ENCODE data around the gene ERG28. TPM values are rescaled to one million over a fixed set of nuclear protein-coding genes. Genes with fewer than 3 reads are reported as not detected.

Gene ERG28, protein sequence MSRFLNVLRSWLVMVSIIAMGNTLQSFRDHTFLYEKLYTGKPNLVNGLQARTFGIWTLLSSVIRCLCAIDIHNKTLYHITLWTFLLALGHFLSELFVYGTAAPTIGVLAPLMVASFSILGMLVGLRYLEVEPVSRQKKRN
- 5.0 TPM for total RNA-seq
- 11.5 TPM for polyA plus RNA-seq
- long read RNA-seq, donor 1, partial matches to known transcripts = 0 of 1 reads
- long read RNA-seq, donor 1, other reads (novel, unspliced or antisense) = 0 of 1 reads
- long read RNA-seq, donor 2 = 0 reads
- long read RNA-seq, donor 3, transcript ERG28-201 (5 exons, 2,633 nt) = major isoform, 34 of 34 reads
- long read RNA-seq, donor 3, partial matches to known transcripts = 0 of 34 reads
- long read RNA-seq, donor 3, other reads (novel, unspliced or antisense) = 0 of 34 reads
- long read RNA-seq, donor 4, transcript ERG28-201 (5 exons, 2,633 nt) = major isoform, 15 of 15 reads
- long read RNA-seq, donor 4, partial matches to known transcripts = 0 of 15 reads
- long read RNA-seq, donor 4, other reads (novel, unspliced or antisense) = 0 of 15 reads
- long read RNA-seq, donor 5, transcript ERG28-201 (5 exons, 2,633 nt) = major isoform, 60 of 65 reads
- long read RNA-seq, donor 5, partial matches to known transcripts = 5 of 65 reads
- long read RNA-seq, donor 5, other reads (novel, unspliced or antisense) = 0 of 65 reads
- long read RNA-seq, donor 6, transcript ERG28-201 (5 exons, 2,633 nt) = major isoform, 28 of 35 reads
- long read RNA-seq, donor 6, partial matches to known transcripts = 7 of 35 reads
- long read RNA-seq, donor 6, other reads (novel, unspliced or antisense) = 0 of 35 reads
- long read RNA-seq, donor 7, transcript ERG28-201 (5 exons, 2,633 nt) = major isoform, 17 of 17 reads
- long read RNA-seq, donor 7, partial matches to known transcripts = 0 of 17 reads
- long read RNA-seq, donor 7, other reads (novel, unspliced or antisense) = 0 of 17 reads
- long read RNA-seq, donor 8, transcript ERG28-201 (5 exons, 2,633 nt) = major isoform, 9 of 9 reads
- long read RNA-seq, donor 8, partial matches to known transcripts = 0 of 9 reads
- long read RNA-seq, donor 8, other reads (novel, unspliced or antisense) = 0 of 9 reads
- long read RNA-seq, donor 9, transcript ERG28-201 (5 exons, 2,633 nt) = major isoform, 7 of 7 reads
- long read RNA-seq, donor 9, partial matches to known transcripts = 0 of 7 reads
- long read RNA-seq, donor 9, other reads (novel, unspliced or antisense) = 0 of 7 reads
- long read RNA-seq, donor 10, transcript ERG28-201 (5 exons, 2,633 nt) = major isoform, 12 of 12 reads
- long read RNA-seq, donor 10, partial matches to known transcripts = 0 of 12 reads
- long read RNA-seq, donor 10, other reads (novel, unspliced or antisense) = 0 of 12 reads

DNA sequence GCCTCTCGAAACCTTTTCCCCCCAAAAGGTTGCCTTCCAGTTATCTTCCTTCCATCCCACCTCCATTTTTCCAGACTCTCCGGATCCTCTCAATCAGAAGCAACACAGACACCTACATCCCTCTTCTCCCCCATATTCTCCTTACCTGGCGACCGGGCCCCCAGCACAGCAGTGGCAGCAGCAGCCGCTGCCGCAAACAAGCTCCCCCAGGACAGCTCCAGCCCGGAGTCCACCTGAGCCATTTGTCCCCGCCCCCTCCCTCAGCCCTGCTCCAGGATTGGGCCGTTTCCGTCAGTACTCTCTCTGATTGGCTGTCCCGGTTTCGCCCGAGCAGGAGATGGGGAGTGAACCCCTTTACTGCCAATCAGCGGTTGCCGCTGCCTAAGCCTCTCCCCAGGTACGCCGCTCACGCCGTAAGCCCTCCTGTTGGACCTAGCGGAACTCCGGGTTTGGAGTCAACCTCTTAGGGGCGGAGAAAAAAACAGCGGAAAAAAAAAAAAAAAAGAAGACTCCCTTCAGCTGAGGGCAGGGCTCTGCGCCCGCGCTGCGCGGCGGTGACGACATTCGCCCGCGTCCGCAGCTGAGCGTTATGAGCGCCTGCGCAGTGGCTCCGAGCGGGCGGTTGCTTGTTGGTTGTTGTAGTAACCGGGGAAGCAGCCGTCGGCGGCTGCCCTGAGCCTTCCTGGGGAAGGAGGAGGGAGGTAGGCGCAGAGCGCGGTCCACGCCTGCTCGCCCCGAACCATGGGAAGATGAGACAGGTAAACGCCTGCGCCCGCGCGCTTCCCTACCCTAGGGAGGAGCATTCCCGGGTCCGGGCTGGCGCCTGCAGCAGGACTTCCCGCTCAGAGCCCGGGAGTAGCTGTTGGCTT lies at the start of gene ERG28, which contains the start of gene TTLL5:
TSS of gene ERG28 (minus strand) at position 247 of the 869 bp plus-strand sequence. CDS start 3,374 bp downstream, outside the sequence.
TSS of gene TTLL5 (plus strand) at position 617 of the 869 bp plus-strand sequence. CDS start 1,904 bp downstream, outside the sequence.
- H3K4me3 ChIP-seq (ENCODE audit: low read length in 2 of 2) = peak within 1 kb of the TSS; percentile 84 to 92
- peak within 1 kb of the TSS; percentile 83 to 92 for H3K27ac ChIP-seq (ENCODE audit: low read depth in 1 of 2, low read length in 1 of 2)
- no peaks in the 10 kb centered on the region for H3K9me3 ChIP-seq (ENCODE audit: control insufficient read depth in 2 of 2, insufficient read depth in 1 of 2, low read length in 1 of 2)
- under 1% methylated on average over 60 of the region's 60 CpGs for WGBS
- peak; percentile 91 to 98 (median 96) for DNase-seq (ENCODE audit: low read depth in 6 of 9, low spot score in 9 of 9)
- peaks cover 3 to 10% of the 10 kb centered on the region in 2 donors for H3K4me1 ChIP-seq (ENCODE audit: control insufficient read depth in 2 of 2, insufficient read depth in 2 of 2, low read length in 2 of 2)
- H3K27me3 ChIP-seq (ENCODE audit: control insufficient read depth in 2 of 2, insufficient read depth in 1 of 2, low read length in 1 of 2) = no peaks in the 10 kb centered on the region
- H3K36me3 ChIP-seq (ENCODE audit: control insufficient read depth in 2 of 2, insufficient read depth in 2 of 2, low read length in 1 of 2) = peaks cover 2 to 4% of the 10 kb centered on the region in 2 donors

DNA sequence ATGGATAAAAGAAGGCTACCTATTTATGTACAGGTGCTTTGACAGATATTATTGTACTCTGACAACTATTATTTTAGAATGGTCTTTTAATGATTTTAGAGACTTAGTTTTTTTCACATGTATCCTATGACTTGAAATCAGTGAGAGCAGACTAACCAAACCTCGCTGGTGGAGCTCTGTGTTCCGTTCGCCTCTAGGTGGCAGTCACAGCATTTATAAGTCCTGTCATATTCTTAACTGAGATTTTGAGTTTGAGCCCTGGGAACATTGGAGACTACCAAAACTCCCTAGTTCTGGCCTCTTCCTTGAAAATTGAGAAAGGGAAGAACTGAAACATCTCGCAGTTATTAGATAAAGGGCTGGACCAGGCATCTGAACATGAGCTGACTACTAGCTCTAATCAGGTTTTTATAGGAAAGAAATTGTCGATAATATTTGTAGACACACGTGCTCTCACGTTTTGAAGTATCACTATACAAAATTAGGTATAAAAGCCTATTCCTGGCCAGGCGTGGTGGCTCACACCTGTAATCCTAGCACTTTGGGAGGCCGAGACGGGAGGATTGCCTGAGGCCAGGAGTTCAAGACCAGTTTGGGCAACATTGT lies 48.6 kb upstream of the ERG28 start:
- Histone ChIP-seq H3K36me3 (ENCODE audit: control insufficient read depth in 2 of 2, insufficient read depth in 2 of 2, low read length in 1 of 2) (peaks cover 6 to 12% of the 10 kb centered on the region in 2 donors), H3K9me3 (ENCODE audit: control insufficient read depth in 2 of 2, insufficient read depth in 1 of 2, low read length in 1 of 2) (no peaks in the 10 kb centered on the region), H3K4me1 (ENCODE audit: control insufficient read depth in 2 of 2, insufficient read depth in 2 of 2, low read length in 2 of 2) (no peaks in the 10 kb centered on the region), H3K4me3 (ENCODE audit: low read length in 2 of 2) (no peak overlapping the region), H3K27me3 (ENCODE audit: control insufficient read depth in 2 of 2, insufficient read depth in 1 of 2, low read length in 1 of 2) (no peaks in the 10 kb centered on the region), H3K27ac (ENCODE audit: low read depth in 1 of 2, low read length in 1 of 2) (no peak overlapping the region)
- DNase-seq (ENCODE audit: low read depth in 6 of 9, low spot score in 9 of 9) = peak; percentile 37 to 81 (median 69)
- 65% methylated on average over 10 of the region's 10 CpGs for WGBS

DNA sequence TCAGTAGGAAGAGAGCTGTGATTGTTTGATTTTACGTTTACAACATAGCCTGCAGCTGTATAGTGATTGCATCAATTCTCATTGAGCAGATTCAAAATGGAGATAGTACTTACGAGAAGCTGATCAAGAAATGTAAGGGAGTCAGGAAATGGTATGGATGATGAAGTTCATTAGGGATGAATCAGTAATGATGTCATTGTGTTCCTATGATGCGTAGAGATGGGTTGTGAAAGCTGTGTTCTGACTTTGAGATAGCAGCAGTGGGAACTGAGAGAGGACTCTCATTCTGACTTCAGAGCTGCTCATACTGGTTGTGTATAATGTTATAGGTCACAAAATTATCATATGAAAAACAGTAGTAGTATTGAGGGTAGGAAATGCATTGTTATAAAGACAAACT lies 44.3 kb upstream of the ERG28 start:
- H3K4me1 ChIP-seq (ENCODE audit: control insufficient read depth in 2 of 2, insufficient read depth in 2 of 2, low read length in 2 of 2) = no peaks in the 10 kb centered on the region
- H3K27me3 ChIP-seq (ENCODE audit: control insufficient read depth in 2 of 2, insufficient read depth in 1 of 2, low read length in 1 of 2) = no peaks in the 10 kb centered on the region
- no peak overlapping the region for H3K4me3 ChIP-seq (ENCODE audit: low read length in 2 of 2)
- H3K36me3 ChIP-seq (ENCODE audit: control insufficient read depth in 2 of 2, insufficient read depth in 2 of 2, low read length in 1 of 2) = peaks cover 11 to 25% of the 10 kb centered on the region in 2 donors
- no peaks in the 10 kb centered on the region for H3K9me3 ChIP-seq (ENCODE audit: control insufficient read depth in 2 of 2, insufficient read depth in 1 of 2, low read length in 1 of 2)
- H3K27ac ChIP-seq (ENCODE audit: low read depth in 1 of 2, low read length in 1 of 2) = no peak overlapping the region
- no peak for DNase-seq (ENCODE audit: low read depth in 6 of 9, low spot score in 9 of 9)
- 97% methylated on average over 3 of the region's 3 CpGs for whole genome bisulfite sequencing

DNA sequence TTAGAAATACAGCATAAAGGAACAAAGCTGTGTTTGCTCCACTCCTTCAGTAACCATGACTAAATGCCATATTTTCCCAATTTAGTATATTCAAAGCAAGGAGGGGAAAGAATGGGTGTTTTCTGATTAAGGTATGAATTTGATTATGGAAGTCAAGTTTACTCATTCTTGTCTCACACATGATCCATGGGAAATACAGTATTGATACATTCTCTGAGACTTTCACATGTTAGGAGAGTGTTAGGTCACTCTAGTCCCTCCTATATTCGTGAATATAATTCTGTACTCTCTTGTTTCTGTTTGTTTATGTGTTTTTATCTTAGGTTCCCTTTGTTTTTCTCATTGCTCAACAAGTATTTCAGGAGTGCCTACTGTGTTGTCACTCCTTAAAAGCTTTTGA lies 42.8 kb upstream of the ERG28 start:
- H3K36me3 ChIP-seq (ENCODE audit: control insufficient read depth in 2 of 2, insufficient read depth in 2 of 2, low read length in 1 of 2) = peaks cover 14 to 30% of the 10 kb centered on the region in 2 donors
- no peak overlapping the region for H3K4me3 ChIP-seq (ENCODE audit: low read length in 2 of 2)
- no peak overlapping the region for H3K27ac ChIP-seq (ENCODE audit: low read depth in 1 of 2, low read length in 1 of 2)
- no peaks in the 10 kb centered on the region for H3K27me3 ChIP-seq (ENCODE audit: control insufficient read depth in 2 of 2, insufficient read depth in 1 of 2, low read length in 1 of 2)
- H3K4me1 ChIP-seq (ENCODE audit: control insufficient read depth in 2 of 2, insufficient read depth in 2 of 2, low read length in 2 of 2) = no peaks in the 10 kb centered on the region
- no peak for DNase-seq (ENCODE audit: low read depth in 6 of 9, low spot score in 9 of 9)
- WGBS = 98% methylated on average over 1 of the region's 1 CpG
- no peaks in the 10 kb centered on the region for H3K9me3 ChIP-seq (ENCODE audit: control insufficient read depth in 2 of 2, insufficient read depth in 1 of 2, low read length in 1 of 2)

DNA sequence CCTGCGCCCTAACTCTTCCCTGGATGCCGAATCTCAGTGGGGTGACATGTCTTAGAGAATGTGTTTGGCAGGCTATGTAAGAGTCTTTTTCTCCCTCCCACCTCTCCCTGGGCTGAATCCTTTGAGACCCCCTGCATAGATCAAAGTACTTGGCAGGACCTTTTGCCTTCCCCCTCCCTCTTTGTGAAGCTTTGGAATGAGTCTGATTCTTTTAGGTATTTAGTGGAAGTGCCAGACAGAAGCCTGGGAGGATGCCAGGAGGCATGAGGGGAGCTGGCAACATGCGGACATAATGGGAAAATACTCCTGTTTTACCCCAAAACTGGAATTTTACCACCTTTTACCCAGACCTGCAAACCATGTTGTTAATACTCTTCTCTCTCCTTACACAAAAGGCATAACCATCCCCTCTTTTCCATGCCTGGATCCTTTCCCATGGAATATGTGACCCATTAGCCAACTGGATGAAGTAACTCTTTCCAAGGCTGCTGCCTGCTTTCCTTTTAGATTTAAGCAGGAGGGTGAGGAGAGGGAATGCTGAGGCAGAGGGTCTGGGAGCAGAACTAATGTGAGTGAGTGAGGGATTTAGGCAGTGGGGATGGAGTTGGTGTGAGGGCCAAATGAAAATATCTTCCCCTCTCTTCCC lies 42.1 kb upstream of the ERG28 start:
- 94% methylated on average over 3 of the region's 3 CpGs for WGBS
- H3K9me3 ChIP-seq (ENCODE audit: control insufficient read depth in 2 of 2, insufficient read depth in 1 of 2, low read length in 1 of 2) = no peaks in the 10 kb centered on the region
- no peaks in the 10 kb centered on the region for H3K27me3 ChIP-seq (ENCODE audit: control insufficient read depth in 2 of 2, insufficient read depth in 1 of 2, low read length in 1 of 2)
- DNase-seq (ENCODE audit: low read depth in 6 of 9, low spot score in 9 of 9) = no peak
- H3K4me1 ChIP-seq (ENCODE audit: control insufficient read depth in 2 of 2, insufficient read depth in 2 of 2, low read length in 2 of 2) = no peaks in the 10 kb centered on the region
- H3K4me3 ChIP-seq (ENCODE audit: low read length in 2 of 2) = no peak overlapping the region
- H3K27ac ChIP-seq (ENCODE audit: low read depth in 1 of 2, low read length in 1 of 2) = no peak overlapping the region
- H3K36me3 ChIP-seq (ENCODE audit: control insufficient read depth in 2 of 2, insufficient read depth in 2 of 2, low read length in 1 of 2) = peaks cover 14 to 33% of the 10 kb centered on the region in 2 donors

DNA sequence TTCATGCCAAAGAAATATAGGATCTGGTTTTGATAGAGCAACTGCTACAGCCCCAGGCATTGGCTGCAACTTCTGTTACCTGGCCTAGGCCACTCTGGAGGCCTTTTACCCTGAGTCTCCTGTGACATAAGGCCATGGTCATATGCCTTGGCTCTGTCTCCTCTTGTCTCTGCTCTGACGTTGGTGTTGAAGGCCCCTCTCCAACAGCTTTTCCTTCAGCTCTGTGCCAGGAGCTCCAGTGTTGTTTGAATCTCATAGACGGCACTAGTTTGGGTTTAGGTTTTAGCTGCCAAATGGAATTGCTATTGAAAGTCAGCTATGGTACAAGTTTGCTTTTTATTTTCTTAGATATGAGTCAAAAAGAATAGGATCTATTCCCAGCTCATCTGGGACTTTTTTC lies 41.4 kb upstream of the ERG28 start:
- Histone ChIP-seq H3K9me3 (ENCODE audit: control insufficient read depth in 2 of 2, insufficient read depth in 1 of 2, low read length in 1 of 2) (no peaks in the 10 kb centered on the region), H3K27me3 (ENCODE audit: control insufficient read depth in 2 of 2, insufficient read depth in 1 of 2, low read length in 1 of 2) (no peaks in the 10 kb centered on the region), H3K36me3 (ENCODE audit: control insufficient read depth in 2 of 2, insufficient read depth in 2 of 2, low read length in 1 of 2) (peaks cover 14 to 33% of the 10 kb centered on the region in 2 donors), H3K4me3 (ENCODE audit: low read length in 2 of 2) (no peak overlapping the region), H3K4me1 (ENCODE audit: control insufficient read depth in 2 of 2, insufficient read depth in 2 of 2, low read length in 2 of 2) (no peaks in the 10 kb centered on the region), H3K27ac (ENCODE audit: low read depth in 1 of 2, low read length in 1 of 2) (no peak overlapping the region)
- DNase-seq (ENCODE audit: low read depth in 6 of 9, low spot score in 9 of 9) = no peak
- 94% methylated on average over 2 of the region's 2 CpGs for WGBS

DNA sequence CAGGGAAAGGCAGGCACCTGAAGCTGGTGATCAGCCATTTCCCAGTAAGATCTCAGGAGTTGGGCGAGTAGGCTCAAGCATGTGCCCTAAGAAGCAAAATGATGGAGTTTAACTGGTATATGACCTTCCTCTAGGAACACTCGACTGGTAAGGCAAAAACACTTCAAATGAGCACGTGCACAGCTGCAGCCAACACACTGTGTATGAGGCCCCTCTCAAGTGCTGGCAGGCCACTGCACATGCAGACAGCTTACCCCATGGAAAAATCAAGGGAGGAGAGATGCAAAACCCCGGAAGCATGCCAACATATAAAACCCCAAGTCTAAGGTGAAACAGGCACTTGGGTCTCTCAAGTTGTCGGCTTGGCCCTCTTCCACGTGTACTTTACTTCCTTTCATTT lies 39.6 kb upstream of the ERG28 start:
- Histone ChIP-seq H3K9me3 (ENCODE audit: control insufficient read depth in 2 of 2, insufficient read depth in 1 of 2, low read length in 1 of 2) (no peaks in the 10 kb centered on the region), H3K27me3 (ENCODE audit: control insufficient read depth in 2 of 2, insufficient read depth in 1 of 2, low read length in 1 of 2) (no peaks in the 10 kb centered on the region), H3K36me3 (ENCODE audit: control insufficient read depth in 2 of 2, insufficient read depth in 2 of 2, low read length in 1 of 2) (peaks cover 15 to 32% of the 10 kb centered on the region in 2 donors), H3K27ac (ENCODE audit: low read depth in 1 of 2, low read length in 1 of 2) (no peak overlapping the region), H3K4me3 (ENCODE audit: low read length in 2 of 2) (no peak overlapping the region), H3K4me1 (ENCODE audit: control insufficient read depth in 2 of 2, insufficient read depth in 2 of 2, low read length in 2 of 2) (no peaks in the 10 kb centered on the region)
- WGBS = 98% methylated on average over 6 of the region's 6 CpGs
- DNase-seq (ENCODE audit: low read depth in 6 of 9, low spot score in 9 of 9) = no peak
